CD4-positive, alpha-beta T cell (primary cell): ENCODE measurements around the gene ANP32D. TPM values are rescaled to one million over a fixed set of nuclear protein-coding genes. Genes with fewer than 3 reads are reported as not detected.
"Not testable (repeated sequence)": the region's sequence is repeated elsewhere in the genome, so short reads cannot be mapped to it uniquely, and the experiment has no call there.

Experiments used
- ATAC-seq: fragments of 200-7000 bp; cut with Tn5 transposase; one replicate; pipeline ENCODE4 v1.10.0; 2022; ENCODE audit warnings: mild to moderate bottlenecking; ENCODE audit not compliant: poor library complexity
- CTCF ChIA-PET: fragments of 350-600 bp; sonication (Branson Sonifier 250); formaldehyde crosslinking; loops from one replicate; lab custom pipeline; 2021; ENCODE audit warnings: antibody characterized with exemption, inconsistent platforms; lab: Charles Lee
- POLR2A ChIA-PET: fragments of 350-600 bp; sonication (Branson Sonifier 250); formaldehyde crosslinking; loops from one replicate; lab custom pipeline; 2021; ENCODE audit warnings: antibody characterized with exemption, inconsistent platforms; lab: Charles Lee
- DNase-seq, 14 experiments: peaks; one replicate each; pipeline ENCODE4 v3.0.0-alpha.2; 2013 to 2020; ENCODE audit warnings: mixed read lengths in 2 of 14
- H3K27ac ChIP-seq, 2 donors: one replicate each; pipeline versions ENCODE4 v1.5.1 to v1.7.0; 2013; ENCODE audit warnings: low read length in 2 of 2, low read depth in 1 of 2, mild to moderate bottlenecking in 1 of 2
- H3K27me3 ChIP-seq, 2 experiments: 1 replicate in 1 of 2; 2 replicates in 1 of 2; pipeline versions ENCODE4 v1.6.1 to v1.7.0; 2013; ENCODE audit warnings: low read length in 2 of 2, control low read depth in 1 of 2, mild to moderate bottlenecking in 1 of 2, moderate library complexity in 1 of 2; ENCODE audit not compliant: insufficient read depth in 2 of 2, control insufficient read depth in 1 of 2
- H3K36me3 ChIP-seq: one replicate; pipeline ENCODE4 v1.6.1; 2013; ENCODE audit warnings: low read length, control low read depth; ENCODE audit not compliant: insufficient read depth
- H3K4me1 ChIP-seq: one replicate; pipeline ENCODE4 v1.6.1; 2013; ENCODE audit warnings: low read length, control low read depth; ENCODE audit not compliant: insufficient read depth
- H3K4me3 ChIP-seq: one replicate; pipeline ENCODE4 v1.5.1; 2013; ENCODE audit warnings: mild to moderate bottlenecking, low read length, moderate library complexity
- H3K9me3 ChIP-seq, 2 experiments: 1 replicate in 1 of 2; 2 replicates in 1 of 2; pipeline versions ENCODE4 v1.6.1 to v1.7.0; 2013; ENCODE audit warnings: low read length in 2 of 2, mild to moderate bottlenecking in 2 of 2, control low read depth in 1 of 2, moderate library complexity in 1 of 2; ENCODE audit not compliant: control insufficient read depth in 1 of 2, insufficient read depth in 1 of 2
- H3K27ac Mint-ChIP-seq: one replicate; pipeline ENCODE4 v1.8.0; 2020; ENCODE audit warnings: mixed read lengths
- H3K27me3 Mint-ChIP-seq: one replicate; pipeline ENCODE4 v1.8.0; 2021; ENCODE audit warnings: mixed read lengths
- H3K36me3 Mint-ChIP-seq: one replicate; pipeline ENCODE4 v1.8.0; 2021; ENCODE audit warnings: low read depth, mixed read lengths
- H3K4me1 Mint-ChIP-seq: one replicate; pipeline ENCODE4 v1.8.0; 2021; ENCODE audit warnings: low read depth, mixed read lengths
- H3K4me3 Mint-ChIP-seq: one replicate; pipeline ENCODE4 v1.8.0; 2020; ENCODE audit warnings: mild to moderate bottlenecking, mixed read lengths
- H3K9me3 Mint-ChIP-seq: one replicate; pipeline ENCODE4 v1.8.0; 2020; ENCODE audit warnings: mixed read lengths
- intact Hi-C, 2 experiments: fragments of 100-400 bp; cut with DNase I in 1 of 2; cut with micrococcal nuclease in 1 of 2; formaldehyde crosslinking; loops; one replicate each; pipeline versions ENCODE4 v1.15.1 to v1.9.0; 2023 to 2025; cut with DNase I, micrococcal nuclease
- total RNA-seq, 174 experiments: library from RNA in 2 of 174; stranded (reverse) in 2 of 174; gene quantifications; one replicate each; pipeline ENCODE4 v1.2.3 and lab custom pipeline; 2021 to 2026
- TF ChIP-seq, protein P1 (sequence below): fragments of 200-600 bp; IDR thresholded peaks from one replicate; pipeline ENCODE4 v1.8.0; 2022; ENCODE audit warnings: antibody characterized with exemption, mild to moderate bottlenecking

The ANP32D gene
- total RNA-seq, 2 experiments from 2014 or later = not detected

GRCh38 chr12:48446161-48446776, 26.1 kb upstream of the ANP32D start:
- H3K27ac ChIP-seq = no peak overlapping the region
- no peak overlapping the region for H3K4me3 ChIP-seq
- intact Hi-C loops = no loop called here
- Mint-ChIP-seq H3K27ac (no peak overlapping the region), H3K36me3 (no peaks in the 10 kb centered on the region), H3K27me3 (no peaks in the 10 kb centered on the region), H3K9me3 (peaks cover 2% of the 10 kb centered on the region), H3K4me3 (no peak overlapping the region), H3K4me1 (peaks cover 14% of the 10 kb centered on the region)
- H3K9me3 ChIP-seq = peaks cover 0 to 8% of the 10 kb centered on the region in 2 experiments
- ATAC-seq (no peak), DNase-seq (no peak)
- ChIA-PET CTCF (no interaction called here), POLR2A (no interaction called here)
- H3K4me1 ChIP-seq = no peaks in the 10 kb centered on the region
- TF ChIP-seq, protein P1, sequence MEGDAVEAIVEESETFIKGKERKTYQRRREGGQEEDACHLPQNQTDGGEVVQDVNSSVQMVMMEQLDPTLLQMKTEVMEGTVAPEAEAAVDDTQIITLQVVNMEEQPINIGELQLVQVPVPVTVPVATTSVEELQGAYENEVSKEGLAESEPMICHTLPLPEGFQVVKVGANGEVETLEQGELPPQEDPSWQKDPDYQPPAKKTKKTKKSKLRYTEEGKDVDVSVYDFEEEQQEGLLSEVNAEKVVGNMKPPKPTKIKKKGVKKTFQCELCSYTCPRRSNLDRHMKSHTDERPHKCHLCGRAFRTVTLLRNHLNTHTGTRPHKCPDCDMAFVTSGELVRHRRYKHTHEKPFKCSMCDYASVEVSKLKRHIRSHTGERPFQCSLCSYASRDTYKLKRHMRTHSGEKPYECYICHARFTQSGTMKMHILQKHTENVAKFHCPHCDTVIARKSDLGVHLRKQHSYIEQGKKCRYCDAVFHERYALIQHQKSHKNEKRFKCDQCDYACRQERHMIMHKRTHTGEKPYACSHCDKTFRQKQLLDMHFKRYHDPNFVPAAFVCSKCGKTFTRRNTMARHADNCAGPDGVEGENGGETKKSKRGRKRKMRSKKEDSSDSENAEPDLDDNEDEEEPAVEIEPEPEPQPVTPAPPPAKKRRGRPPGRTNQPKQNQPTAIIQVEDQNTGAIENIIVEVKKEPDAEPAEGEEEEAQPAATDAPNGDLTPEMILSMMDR = no peak
- H3K36me3 ChIP-seq = no peaks in the 10 kb centered on the region
- H3K27me3 ChIP-seq = no peaks in the 10 kb centered on the region

DNA sequence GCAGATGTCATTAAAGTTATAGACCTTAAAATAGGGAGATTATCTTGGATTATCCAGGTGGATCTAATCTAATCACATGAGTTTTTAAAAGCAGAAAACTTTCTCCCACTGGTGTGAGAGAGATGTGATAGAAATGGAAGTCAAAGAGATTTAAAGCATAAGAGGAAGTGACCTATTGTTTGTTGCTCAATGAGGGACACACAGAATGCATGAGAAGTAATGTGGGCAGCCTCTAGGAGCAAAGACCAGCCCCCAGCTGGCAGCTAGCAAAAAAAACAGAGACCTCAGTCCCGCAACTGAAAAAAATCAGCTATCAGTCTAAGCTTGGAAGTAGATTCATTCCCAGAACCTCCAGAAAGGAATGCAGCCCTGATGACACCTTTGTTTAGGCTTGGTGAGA, 24.6 kb upstream of the ANP32D start:
- Histone ChIP-seq H3K9me3 (peaks cover 0 to 8% of the 10 kb centered on the region in 2 experiments), H3K4me3 (no peak overlapping the region), H3K4me1 (no peaks in the 10 kb centered on the region), H3K27me3 (no peaks in the 10 kb centered on the region), H3K27ac (no peak overlapping the region), H3K36me3 (no peaks in the 10 kb centered on the region)
- CTCF ChIA-PET = no interaction called here
- TF ChIP-seq, protein P1 = no peak
- no peak overlapping the region for H3K4me3 Mint-ChIP-seq
- no peaks in the 10 kb centered on the region for H3K36me3 Mint-ChIP-seq
- no peaks in the 10 kb centered on the region for H3K27me3 Mint-ChIP-seq
- no peak for ATAC-seq
- POLR2A ChIA-PET = no interaction called here
- H3K9me3 Mint-ChIP-seq = peaks cover 2% of the 10 kb centered on the region
- no peak overlapping the region for H3K27ac Mint-ChIP-seq
- DNase-seq = no peak
- peaks cover 14% of the 10 kb centered on the region for H3K4me1 Mint-ChIP-seq
- intact Hi-C loops = no loop called here

DNA sequence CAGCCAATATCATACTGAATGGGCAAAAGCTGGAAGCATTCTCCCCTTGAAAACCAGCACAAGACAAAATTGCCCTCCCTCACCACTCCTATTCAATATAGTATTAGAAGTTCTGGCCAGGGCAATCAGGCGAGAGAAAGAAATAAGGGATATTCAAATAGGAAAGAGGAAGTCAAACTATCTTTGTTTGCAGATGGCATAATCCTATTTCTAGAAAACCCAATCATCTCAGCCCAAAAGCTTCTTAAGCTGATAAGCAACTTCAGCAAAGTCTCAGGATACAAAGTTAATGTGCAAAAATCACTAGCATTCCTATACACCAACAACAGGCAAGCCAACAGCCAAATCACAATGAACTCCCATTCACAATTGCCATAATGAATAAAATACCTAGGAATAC, 21.0 kb upstream of the ANP32D start:
- ATAC-seq (no peak), DNase-seq (no peak)
- Histone ChIP-seq H3K9me3 (peaks cover 0 to 8% of the 10 kb centered on the region in 2 experiments), H3K27ac (no peak overlapping the region), H3K4me3 (no peak overlapping the region), H3K36me3 (no peaks in the 10 kb centered on the region), H3K27me3 (no peaks in the 10 kb centered on the region), H3K4me1 (no peaks in the 10 kb centered on the region)
- intact Hi-C loops = loop anchor here (10.0 kb wide), 3 partner anchors 197 to 737 kb away; no protein-coding TSS in a partner anchor
- peaks cover under 1% of the 10 kb centered on the region for H3K4me1 Mint-ChIP-seq
- no peak overlapping the region for H3K27ac Mint-ChIP-seq
- H3K36me3 Mint-ChIP-seq = no peaks in the 10 kb centered on the region
- ChIA-PET POLR2A (no interaction called here), CTCF (no interaction called here)
- TF ChIP-seq, protein P1 = no peak
- no peak overlapping the region for H3K4me3 Mint-ChIP-seq
- H3K9me3 Mint-ChIP-seq = peaks cover 2% of the 10 kb centered on the region
- H3K27me3 Mint-ChIP-seq = no peaks in the 10 kb centered on the region

DNA sequence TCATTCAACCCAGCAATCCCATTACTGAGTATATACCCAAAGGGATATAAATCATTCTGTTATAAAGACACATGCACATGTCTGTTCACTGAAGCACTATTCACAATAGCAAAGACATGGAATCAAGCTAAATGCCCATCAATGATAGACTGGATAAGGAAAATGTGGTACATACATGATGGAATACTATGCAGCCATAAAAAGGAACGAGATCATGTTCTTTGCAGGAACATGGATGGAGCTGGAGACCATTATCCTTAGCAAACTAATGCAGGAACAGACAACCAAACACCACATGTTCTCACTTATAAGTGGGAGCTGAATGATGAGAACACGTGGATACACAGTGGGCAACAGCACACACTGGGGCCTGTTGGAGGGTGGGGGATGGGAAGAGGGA, 19.4 kb upstream of the ANP32D start:
- H3K4me1 Mint-ChIP-seq, H3K27ac ChIP-seq, POLR2A ChIA-PET, H3K9me3 Mint-ChIP-seq, ATAC-seq, H3K9me3 ChIP-seq, H3K36me3 Mint-ChIP-seq, H3K27ac Mint-ChIP-seq, H3K4me3 ChIP-seq, H3K36me3 ChIP-seq, H3K4me3 Mint-ChIP-seq, H3K27me3 ChIP-seq, H3K4me1 ChIP-seq, DNase-seq, H3K27me3 Mint-ChIP-seq: not testable (repeated sequence)
- CTCF ChIA-PET = interaction anchor here (2.0 to 2.4 kb wide), 2 partner anchors 166 to 255 kb away, joined by 6 read pairs; no protein-coding TSS in a partner anchor
- intact Hi-C loops = loop anchor here (10.0 kb wide), 3 partner anchors 198 to 738 kb away; no protein-coding TSS in a partner anchor
